Mononuclear cell (primary cell): ENCODE results near the gene TOX2. TPM values are rescaled to one million over a fixed set of nuclear protein-coding genes. Genes with fewer than 3 reads are reported as not detected.

Experiments
- H3K27me3 ChIP-seq: 2 replicates; pipeline ENCODE4 v1.6.0; 2011; ENCODE audit warnings: low read length, control low read depth; ENCODE audit not compliant: insufficient read depth
- H3K4me1 ChIP-seq: 2 replicates; pipeline ENCODE4 v1.5.1; 2011; ENCODE audit warnings: mild to moderate bottlenecking, low read length, control low read depth; ENCODE audit not compliant: insufficient read depth
- H3K4me3 ChIP-seq: 2 replicates; pipeline ENCODE4 v1.5.1; 2011; ENCODE audit warnings: mild to moderate bottlenecking, low read length, moderate library complexity
- H3K9me3 ChIP-seq: 2 replicates; pipeline ENCODE4 v1.5.1; 2011; ENCODE audit warnings: low read depth, mild to moderate bottlenecking, control low read depth, low read length
- total RNA-seq: library from RNA; depleted of rRNA; stranded (reverse); fragments of >200 nt; gene quantifications from one replicate; pipeline ENCODE4 v1.2.3, GENCODE V29; 2012

TOX2 gene
- total RNA-seq, 1 donor: 0.21 TPM

DNA sequence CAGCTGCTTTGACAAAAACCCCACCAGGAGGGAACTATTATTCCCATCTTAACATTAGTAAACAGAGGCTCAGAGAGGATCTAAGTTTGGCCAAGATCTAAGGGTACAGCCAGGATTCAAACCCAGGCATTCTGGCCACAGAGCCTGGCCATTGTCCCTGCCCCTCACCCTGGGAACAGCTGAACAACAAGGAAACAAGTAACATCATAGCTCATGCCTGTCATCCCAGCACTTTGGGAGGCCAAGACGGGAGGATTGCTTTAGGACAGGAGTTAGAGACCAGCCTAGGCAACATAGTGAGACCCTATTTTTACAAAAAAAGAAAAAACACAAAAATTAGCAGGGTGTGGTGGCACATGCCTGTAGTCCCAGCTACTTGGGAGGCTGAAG is 27.5 kb downstream of the TOX2 start:
- peaks cover 72% of the 10 kb centered on the region for H3K4me1 ChIP-seq
- no peaks in the 10 kb centered on the region for H3K9me3 ChIP-seq
- no peak overlapping the region for H3K4me3 ChIP-seq
- H3K27me3 ChIP-seq: no peaks in the 10 kb centered on the region

DNA sequence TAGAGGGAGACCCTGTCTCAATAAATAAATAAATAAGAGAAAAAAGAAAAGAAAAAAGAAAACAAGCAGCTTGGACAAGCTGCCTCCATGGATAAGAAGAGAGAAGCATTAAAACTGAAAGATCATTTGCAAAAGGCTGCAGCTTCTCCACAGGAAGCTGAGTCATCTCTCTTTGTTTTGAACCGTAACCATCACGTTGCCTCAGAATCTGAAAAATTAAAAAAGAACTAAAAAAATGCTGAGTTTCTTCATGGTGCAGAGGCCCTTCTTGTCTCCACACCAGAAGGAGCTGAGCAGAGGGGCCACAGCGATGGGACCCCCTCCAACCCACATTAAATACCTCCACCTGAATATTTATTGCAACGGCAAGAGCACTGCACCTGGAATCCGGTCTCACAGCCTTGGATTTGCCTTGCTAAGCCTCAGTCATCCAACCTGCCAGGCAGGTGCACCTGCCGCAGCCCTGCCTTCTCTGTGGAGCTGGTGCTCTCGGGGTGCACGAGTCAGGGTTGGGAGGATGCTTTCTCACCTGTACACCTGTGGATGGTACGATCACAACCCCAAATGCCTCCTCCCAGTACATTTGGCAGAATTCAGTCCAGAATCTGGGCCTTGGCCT is 28.1 kb downstream of the TOX2 start:
- Histone ChIP-seq H3K27me3 (no peaks in the 10 kb centered on the region), H3K4me3 (no peak overlapping the region), H3K9me3 (no peaks in the 10 kb centered on the region), H3K4me1 (peaks cover 74% of the 10 kb centered on the region)

DNA sequence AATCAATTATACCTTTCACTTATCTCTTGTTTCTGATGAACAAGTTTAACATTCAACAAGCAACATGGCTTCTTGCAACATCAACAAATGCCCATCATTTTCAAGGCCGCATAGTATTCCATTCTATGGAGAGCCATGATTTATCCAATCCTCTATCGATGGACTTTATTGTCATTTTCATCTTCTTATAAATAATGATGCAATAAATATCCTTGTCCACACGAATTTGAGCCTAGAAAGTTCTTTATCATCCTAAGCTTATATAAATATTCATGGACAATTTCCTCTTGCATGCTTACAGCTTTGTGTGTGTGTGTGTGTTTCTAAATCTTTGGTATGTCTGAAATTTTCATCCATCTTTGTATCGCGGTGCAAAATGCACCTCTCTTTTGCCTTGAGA is 29.1 kb downstream of the TOX2 start:
- Histone ChIP-seq H3K9me3 (no peaks in the 10 kb centered on the region), H3K4me1 (peaks cover 74% of the 10 kb centered on the region), H3K4me3 (no peak overlapping the region), H3K27me3 (no peaks in the 10 kb centered on the region)

DNA sequence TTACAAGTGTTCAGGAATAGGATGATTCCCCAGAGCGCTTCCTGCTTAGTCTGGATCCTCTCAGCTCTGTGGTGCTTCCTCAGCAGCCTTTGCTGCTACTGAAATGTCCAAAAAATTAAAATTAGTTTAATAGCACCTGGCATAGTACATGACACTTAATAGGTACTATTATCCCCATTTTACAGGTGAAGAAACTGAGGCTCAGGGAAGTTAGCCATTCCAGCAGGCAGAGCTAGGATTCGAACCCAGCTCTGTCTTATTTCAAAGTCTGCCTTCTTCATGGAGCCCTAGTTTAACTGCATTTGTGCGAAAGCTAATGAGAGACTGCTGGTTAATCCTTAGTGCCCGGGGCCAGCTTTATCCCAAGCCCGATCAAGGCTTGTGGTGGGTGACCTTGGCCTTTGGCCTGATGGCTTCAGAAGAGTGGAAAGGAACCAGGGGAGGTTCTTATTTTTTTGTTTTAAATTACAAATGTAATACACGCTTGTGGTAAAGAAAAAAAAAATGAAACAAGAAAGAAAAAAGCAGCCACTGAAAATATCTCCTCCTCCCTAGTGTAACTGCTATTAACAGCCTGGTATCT is 30.1 kb downstream of the TOX2 start:
- Histone ChIP-seq H3K4me1 (peaks cover 74% of the 10 kb centered on the region), H3K9me3 (no peaks in the 10 kb centered on the region), H3K27me3 (no peaks in the 10 kb centered on the region), H3K4me3 (no peak overlapping the region)

- Histone ChIP-seq H3K9me3 (no peaks in the 10 kb centered on the region), H3K4me1 (peaks cover 74% of the 10 kb centered on the region), H3K4me3 (no peak overlapping the region), H3K27me3 (no peaks in the 10 kb centered on the region)
These were observed 30.9 kb downstream of the TOX2 start for GRCh38 chr20:43945391-43946205.

GRCh38 chr20:43946206-43946491 is 31.5 kb downstream of the TOX2 start:
- Histone ChIP-seq H3K9me3 (no peaks in the 10 kb centered on the region), H3K27me3 (no peaks in the 10 kb centered on the region), H3K4me3 (no peak overlapping the region), H3K4me1 (peaks cover 74% of the 10 kb centered on the region)

GRCh38 chr20:43946659-43947315 is 32.1 kb downstream of the TOX2 start:
- Histone ChIP-seq H3K27me3 (no peaks in the 10 kb centered on the region), H3K9me3 (no peaks in the 10 kb centered on the region), H3K4me1 (peaks cover 67% of the 10 kb centered on the region), H3K4me3 (no peak overlapping the region)

- no peaks in the 10 kb centered on the region for H3K27me3 ChIP-seq
- peaks cover 65% of the 10 kb centered on the region for H3K4me1 ChIP-seq
- no peak overlapping the region for H3K4me3 ChIP-seq
- H3K9me3 ChIP-seq: no peaks in the 10 kb centered on the region
These were observed 32.7 kb downstream of the TOX2 start for GRCh38 chr20:43947316-43947710.

- Histone ChIP-seq H3K4me1 (peaks cover 59% of the 10 kb centered on the region), H3K4me3 (no peak overlapping the region), H3K9me3 (no peaks in the 10 kb centered on the region), H3K27me3 (no peaks in the 10 kb centered on the region)
These were observed 33.8 kb downstream of the TOX2 start for GRCh38 chr20:43948455-43948854.

DNA sequence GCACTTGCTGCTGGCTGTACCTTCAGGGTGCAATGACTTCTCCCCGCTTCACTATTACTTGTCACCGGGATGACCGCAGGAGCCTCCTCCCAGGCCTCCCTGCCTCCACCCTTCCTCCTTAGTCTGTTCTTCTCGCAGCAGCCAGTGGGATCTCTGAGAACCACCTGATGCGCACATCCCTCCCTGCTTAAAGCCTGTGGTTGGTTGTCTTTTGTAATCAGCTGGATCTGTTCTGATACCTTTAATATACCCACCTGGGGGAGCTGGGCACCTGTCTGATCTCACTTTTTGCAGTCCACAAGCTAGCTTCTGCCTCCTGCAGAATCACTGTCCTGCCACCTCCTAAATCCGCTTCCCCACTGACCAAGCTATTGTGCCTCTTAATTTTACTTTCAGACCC is 34.6 kb downstream of the TOX2 start:
- Histone ChIP-seq H3K9me3 (no peaks in the 10 kb centered on the region), H3K4me1 (peaks cover 61% of the 10 kb centered on the region), H3K27me3 (no peaks in the 10 kb centered on the region), H3K4me3 (no peak overlapping the region)

GRCh38 chr20:43949741-43950618 is 35.3 kb downstream of the TOX2 start:
- Histone ChIP-seq H3K9me3 (no peaks in the 10 kb centered on the region), H3K4me1 (peaks cover 61% of the 10 kb centered on the region), H3K27me3 (no peaks in the 10 kb centered on the region), H3K4me3 (no peak overlapping the region)

- Histone ChIP-seq H3K4me1 (peaks cover 70% of the 10 kb centered on the region), H3K9me3 (no peaks in the 10 kb centered on the region), H3K27me3 (no peaks in the 10 kb centered on the region), H3K4me3 (no peak overlapping the region)
These were observed 39.4 kb downstream of the TOX2 start for GRCh38 chr20:43953919-43954592.

GRCh38 chr20:43954704-43955061 is 40.0 kb downstream of the TOX2 start:
- Histone ChIP-seq H3K27me3 (no peaks in the 10 kb centered on the region), H3K4me3 (no peak overlapping the region), H3K4me1 (peaks cover 70% of the 10 kb centered on the region), H3K9me3 (no peaks in the 10 kb centered on the region)

GRCh38 chr20:43955062-43955749 is 40.6 kb downstream of the TOX2 start:
- Histone ChIP-seq H3K4me3 (no peak overlapping the region), H3K27me3 (no peaks in the 10 kb centered on the region), H3K4me1 (peaks cover 70% of the 10 kb centered on the region), H3K9me3 (no peaks in the 10 kb centered on the region)
